Measurements from ENCODE around the gene ATXN10.

DNA sequence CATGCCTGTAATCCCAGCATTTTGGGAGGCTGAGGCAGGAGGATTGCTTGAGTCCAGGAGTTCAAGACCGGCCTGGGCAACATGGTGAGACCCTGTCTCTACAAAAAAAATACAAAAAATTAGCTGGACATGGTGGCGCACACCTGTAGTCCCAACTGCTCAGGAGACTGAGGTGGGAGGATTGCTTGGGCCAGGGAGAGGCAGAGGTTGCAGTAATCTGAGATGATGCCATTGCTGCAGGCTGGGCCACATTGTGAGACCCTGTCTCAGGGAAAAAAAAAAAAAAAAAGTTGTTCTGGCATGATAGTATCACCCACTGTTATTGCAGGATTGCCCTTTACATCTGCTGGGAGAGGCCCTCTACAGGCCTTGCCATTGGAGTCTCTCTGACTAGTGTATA, 18.4 kb downstream of the ATXN10 start:
- TF ChIP-seq POLR2A (IDR thresholded peaks at IDR 0.05) = no peak
- TF ChIP-seq, protein P1, sequence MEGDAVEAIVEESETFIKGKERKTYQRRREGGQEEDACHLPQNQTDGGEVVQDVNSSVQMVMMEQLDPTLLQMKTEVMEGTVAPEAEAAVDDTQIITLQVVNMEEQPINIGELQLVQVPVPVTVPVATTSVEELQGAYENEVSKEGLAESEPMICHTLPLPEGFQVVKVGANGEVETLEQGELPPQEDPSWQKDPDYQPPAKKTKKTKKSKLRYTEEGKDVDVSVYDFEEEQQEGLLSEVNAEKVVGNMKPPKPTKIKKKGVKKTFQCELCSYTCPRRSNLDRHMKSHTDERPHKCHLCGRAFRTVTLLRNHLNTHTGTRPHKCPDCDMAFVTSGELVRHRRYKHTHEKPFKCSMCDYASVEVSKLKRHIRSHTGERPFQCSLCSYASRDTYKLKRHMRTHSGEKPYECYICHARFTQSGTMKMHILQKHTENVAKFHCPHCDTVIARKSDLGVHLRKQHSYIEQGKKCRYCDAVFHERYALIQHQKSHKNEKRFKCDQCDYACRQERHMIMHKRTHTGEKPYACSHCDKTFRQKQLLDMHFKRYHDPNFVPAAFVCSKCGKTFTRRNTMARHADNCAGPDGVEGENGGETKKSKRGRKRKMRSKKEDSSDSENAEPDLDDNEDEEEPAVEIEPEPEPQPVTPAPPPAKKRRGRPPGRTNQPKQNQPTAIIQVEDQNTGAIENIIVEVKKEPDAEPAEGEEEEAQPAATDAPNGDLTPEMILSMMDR (IDR thresholded peaks at IDR 0.05) = no peak

Data from lower leg skin (tissue), 3 donors.